OCI-LY1 (cell line): ENCODE data around the gene OR10X1.

Experiments
- CTCF ChIP-seq: fragments of 200-600 bp; sonication (generic), shearing (Covaris generic); IDR thresholded peaks from 2 replicates; pipeline ENCODE4 v1.5.1; 2017; ENCODE audit warnings: mild to moderate bottlenecking, antibody characterized with exemption, low read length, moderate library complexity, mixed read lengths
- EZH2 ChIP-seq: fragments of 200-600 bp; sonication (generic), shearing (Covaris generic); IDR thresholded peaks from 2 replicates; pipeline ENCODE4 v1.8.0; 2017; ENCODE audit warnings: borderline replicate concordance, mixed run types, mild to moderate bottlenecking, antibody characterized with exemption, low read length, moderate library complexity, mixed read lengths

DNA sequence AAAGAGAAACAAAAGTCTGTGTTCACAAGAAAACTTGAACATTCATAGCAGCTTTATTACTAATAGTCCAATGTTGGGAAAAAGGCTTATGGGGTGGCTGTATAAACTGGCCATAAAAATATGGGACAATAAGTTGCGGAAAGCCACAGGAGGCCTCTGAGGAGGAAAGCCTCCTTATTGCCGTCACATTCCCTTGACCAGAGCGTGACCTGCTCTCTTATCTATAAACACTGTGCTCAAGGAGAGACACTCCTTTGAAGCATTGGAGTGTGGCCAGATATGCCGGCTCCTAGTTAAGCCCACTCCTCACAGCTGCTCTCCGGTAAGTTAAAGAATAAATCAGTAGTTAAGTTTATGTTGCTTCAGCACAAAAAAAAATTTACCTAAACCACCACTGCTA, 45.2 kb downstream of the OR10X1 start:
- TF ChIP-seq CTCF (no peak), EZH2 (no peak)
